Measurements from ENCODE around the gene CMSS1. TPM values are rescaled to one million over a fixed set of nuclear protein-coding genes. Genes with fewer than 3 reads are reported as not detected.

Gene CMSS1
- total and polyA plus RNA-seq, 2 donors (not counting 1 experiment from before 2014, with no cell fraction given), result 7.3 to 22.8 TPM

GRCh38 chr3:100149713-100150415 is 332.2 kb downstream of the CMSS1 start:
- 100% methylated on average over 2 of the region's 6 CpGs for WGBS (ENCODE audit: insufficient coverage)

More at GRCh38 chr3:100149713-100150415, 332.2 kb downstream of the CMSS1 start:
- H2AFZ ChIP-seq (ENCODE audit: insufficient read depth, low read depth, low read length, poor library complexity, severe bottlenecking), result no peak overlapping the region
- H3K36me3 ChIP-seq (replicated peaks in 1 of 2; ENCODE audit: control extremely low read depth in 1 of 2, control insufficient read depth in 1 of 2, extremely low read depth in 1 of 2, insufficient read depth in 2 of 2, low read length in 1 of 2), result peaks cover 0 to 4% of the 10 kb centered on the region in 2 experiments
- H3K79me2 ChIP-seq (ENCODE audit: control insufficient read depth, insufficient read depth, low read length), result no peaks in the 10 kb centered on the region
- Mint-ChIP-seq H3K9me3 (ENCODE audit: insufficient read depth) (no peaks in the 10 kb centered on the region), H3K27ac (no peak overlapping the region), H3K27me3 (no peaks in the 10 kb centered on the region), H3K4me1 (no peaks in the 10 kb centered on the region), H3K4me3 (no peak overlapping the region)
- no peak overlapping the region for H3K4me2 ChIP-seq (replicated peaks; ENCODE audit: low read depth, low read length, poor library complexity, severe bottlenecking)
- H3K27me3 ChIP-seq (replicated peaks in 1 of 4; ENCODE audit: control extremely low read depth in 1 of 4, control insufficient read depth in 3 of 4, insufficient read depth in 4 of 4, low read length in 3 of 4), result no peaks in the 10 kb centered on the region
- ChIA-PET POLR2A (no interaction called here), CTCF (interaction anchor here (1.6 kb wide), 1 partner anchor 20 kb away, joined by 4 read pairs; no protein-coding TSS in a partner anchor)
- ATAC-seq (ENCODE audit: low read depth), result no peak
- H3K27ac ChIP-seq (ENCODE audit: low read length in 2 of 2), result no peak overlapping the region
- H3K4me1 ChIP-seq (ENCODE audit: control insufficient read depth in 2 of 2, insufficient read depth in 2 of 2, low read length in 2 of 2), result no peaks in the 10 kb centered on the region
- no peak for TF ChIP-seq CTCF (IDR thresholded peaks at IDR 0.05)
- TF ChIP-seq EZH2 (IDR thresholded peaks at IDR 0.05; ENCODE audit: borderline replicate concordance, insufficient read depth, low read depth, low read length, poor library complexity, severe bottlenecking), result no peak
- H4K20me1 ChIP-seq (ENCODE audit: control insufficient read depth, insufficient read depth, low read length, poor library complexity, severe bottlenecking), result no peaks in the 10 kb centered on the region
- DNase-seq, result no peak
- intact Hi-C loops (cut with micrococcal nuclease), result no loop called here
- no peak overlapping the region for H3K9ac ChIP-seq (ENCODE audit: low read length)
- no peak overlapping the region for H3K4me3 ChIP-seq (ENCODE audit: control extremely low read depth in 1 of 5, extremely low read depth in 1 of 5, insufficient read depth in 1 of 5, low read depth in 2 of 5, low read length in 4 of 5)
- H3K9me3 ChIP-seq (ENCODE audit: control extremely low read depth in 1 of 3, control insufficient read depth in 2 of 3, insufficient read depth in 1 of 3, low read length in 2 of 3), result peaks cover 0 to 5% (median under 1%) of the 10 kb centered on the region in 3 donors

Data from B cell (primary cell).